Activated T-cell treated with anti-CD3 and anti-CD28 coated beads, Interleukin-2, amount 50 U/mL, for 72 hours (primary cell): ENCODE results near the gene EGFL7. TPM values are rescaled to one million over a fixed set of nuclear protein-coding genes. Genes with fewer than 3 reads are reported as not detected.

ENCODE experiments used
- ATAC-seq, 2 donors: fragments of 150-1000 bp; cut with Tn5 transposase; replicated peaks in 1 of 2; 2 replicates each; pipeline ENCODE4 v1.10.0; 2021; ENCODE audit warnings: moderate library complexity in 2 of 2, mild to moderate bottlenecking in 1 of 2
- DNase-seq, 2 donors: peaks; one replicate each; pipeline ENCODE4 v3.0.0; 2021 to 2022; ENCODE audit warnings: mixed read lengths in 1 of 2
- H3K27ac Mint-ChIP-seq: one replicate; pipeline ENCODE4 v1.8.0; 2022; ENCODE audit warnings: mild to moderate bottlenecking, moderate library complexity, mixed read lengths
- H3K27me3 Mint-ChIP-seq: one replicate; pipeline ENCODE4 v1.8.0; 2022; ENCODE audit warnings: low read depth, mixed read lengths
- H3K36me3 Mint-ChIP-seq, 2 donors: one replicate each; pipeline ENCODE4 v1.8.0; 2022; ENCODE audit warnings: mixed read lengths in 2 of 2, mild to moderate bottlenecking in 1 of 2; ENCODE audit not compliant: insufficient read depth in 2 of 2
- H3K4me1 Mint-ChIP-seq: one replicate; pipeline ENCODE4 v1.8.0; 2022; ENCODE audit warnings: low read depth, mixed read lengths
- H3K4me3 Mint-ChIP-seq, 2 donors: one replicate each; pipeline ENCODE4 v1.8.0; 2022; ENCODE audit warnings: mild to moderate bottlenecking in 2 of 2, mixed read lengths in 2 of 2, moderate library complexity in 2 of 2
- H3K9me3 Mint-ChIP-seq, 2 donors: one replicate each; pipeline ENCODE4 v1.8.0; 2022; ENCODE audit warnings: mixed read lengths in 2 of 2
- total RNA-seq, 2 donors: library from RNA; stranded (reverse); gene quantifications; one replicate each; pipeline ENCODE4 v1.2.3, GENCODE V29; 2022

The EGFL7 gene
- total RNA-seq, 2 donors from 2014 or later = 0.93 to 1.1 TPM

- Mint-ChIP-seq H3K4me1 (peaks cover 4% of the 10 kb centered on the region), H3K27me3 (no peaks in the 10 kb centered on the region), H3K36me3 (no peaks in the 10 kb centered on the region), H3K27ac (no peak overlapping the region), H3K9me3 (no peaks in the 10 kb centered on the region), H3K4me3 (no peak overlapping the region)
- no peak for ATAC-seq
- DNase-seq = no peak
Observed at GRCh38 chr9:136681945-136682699, 19.4 kb downstream of the EGFL7 start.

- no peak for ATAC-seq
- Mint-ChIP-seq H3K4me3 (no peak overlapping the region), H3K9me3 (no peaks in the 10 kb centered on the region), H3K4me1 (peaks cover 4% of the 10 kb centered on the region), H3K27ac (no peak overlapping the region), H3K36me3 (no peaks in the 10 kb centered on the region), H3K27me3 (no peaks in the 10 kb centered on the region)
- DNase-seq = no peak
Observed at GRCh38 chr9:136682710-136683109, 20.0 kb downstream of the EGFL7 start.

GRCh38 chr9:136683173-136683745 lies 20.5 kb downstream of the EGFL7 start:
- H3K4me1 Mint-ChIP-seq = peaks cover 4% of the 10 kb centered on the region
- no peak overlapping the region for H3K27ac Mint-ChIP-seq
- no peak overlapping the region for H3K4me3 Mint-ChIP-seq
- H3K36me3 Mint-ChIP-seq = no peaks in the 10 kb centered on the region
- no peak for ATAC-seq
- DNase-seq = no peak
- H3K27me3 Mint-ChIP-seq = no peaks in the 10 kb centered on the region
- no peaks in the 10 kb centered on the region for H3K9me3 Mint-ChIP-seq

GRCh38 chr9:136683755-136684154 lies 21.0 kb downstream of the EGFL7 start:
- Mint-ChIP-seq H3K27me3 (no peaks in the 10 kb centered on the region), H3K36me3 (no peaks in the 10 kb centered on the region), H3K9me3 (no peaks in the 10 kb centered on the region), H3K4me3 (no peak overlapping the region), H3K27ac (no peak overlapping the region), H3K4me1 (peaks cover 4% of the 10 kb centered on the region)
- ATAC-seq (no peak), DNase-seq (no peak)

GRCh38 chr9:136684339-136684738 lies 21.6 kb downstream of the EGFL7 start:
- Mint-ChIP-seq H3K9me3 (no peaks in the 10 kb centered on the region), H3K36me3 (no peaks in the 10 kb centered on the region), H3K4me3 (no peak overlapping the region), H3K27me3 (no peaks in the 10 kb centered on the region), H3K27ac (no peak overlapping the region), H3K4me1 (peaks cover 4% of the 10 kb centered on the region)
- DNase-seq = no peak
- no peak for ATAC-seq

GRCh38 chr9:136684799-136685198 lies 22.1 kb downstream of the EGFL7 start:
- DNase-seq (no peak), ATAC-seq (no peak)
- Mint-ChIP-seq H3K4me3 (no peak overlapping the region), H3K36me3 (no peaks in the 10 kb centered on the region), H3K9me3 (no peaks in the 10 kb centered on the region), H3K27ac (no peak overlapping the region), H3K27me3 (no peaks in the 10 kb centered on the region), H3K4me1 (peaks cover 4% of the 10 kb centered on the region)

- no peak for ATAC-seq
- Mint-ChIP-seq H3K27ac (no peak overlapping the region), H3K36me3 (no peaks in the 10 kb centered on the region), H3K4me1 (peaks cover 4% of the 10 kb centered on the region), H3K27me3 (no peaks in the 10 kb centered on the region), H3K9me3 (no peaks in the 10 kb centered on the region), H3K4me3 (no peak overlapping the region)
- no peak for DNase-seq
Observed at GRCh38 chr9:136685216-136685615, 22.5 kb downstream of the EGFL7 start.

GRCh38 chr9:136685790-136686533 lies 23.2 kb downstream of the EGFL7 start:
- DNase-seq (no peak), ATAC-seq (no peak)
- Mint-ChIP-seq H3K4me3 (peak overlapping the region; percentile 79 to 81), H3K27me3 (no peaks in the 10 kb centered on the region), H3K36me3 (no peaks in the 10 kb centered on the region), H3K4me1 (peaks cover 4% of the 10 kb centered on the region), H3K27ac (no peak overlapping the region), H3K9me3 (no peaks in the 10 kb centered on the region)

GRCh38 chr9:136686534-136686793 lies 23.7 kb downstream of the EGFL7 start:
- Mint-ChIP-seq H3K36me3 (no peaks in the 10 kb centered on the region), H3K4me3 (peak overlapping the region; percentile 79 to 81), H3K4me1 (peaks cover 4% of the 10 kb centered on the region), H3K9me3 (no peaks in the 10 kb centered on the region), H3K27me3 (no peaks in the 10 kb centered on the region), H3K27ac (no peak overlapping the region)
- no peak for DNase-seq
- no peak for ATAC-seq

- no peaks in the 10 kb centered on the region for H3K27me3 Mint-ChIP-seq
- DNase-seq = peak; percentile 80 to 82
- no peaks in the 10 kb centered on the region for H3K36me3 Mint-ChIP-seq
- ATAC-seq = peak; percentile 92 to 95
- no peaks in the 10 kb centered on the region for H3K9me3 Mint-ChIP-seq
- H3K4me3 Mint-ChIP-seq = peak within 1 kb of the TSS; percentile 79 to 81
- no peak within 1 kb of the TSS for H3K27ac Mint-ChIP-seq
- peaks cover 4% of the 10 kb centered on the region for H3K4me1 Mint-ChIP-seq
Observed at GRCh38 chr9:136686794-136687711, 24.3 kb downstream of the EGFL7 start, which contains the start of gene AGPAT2. AGPAT2 (minus strand) TSS chr9:136687457; CDS start chr9:136687357, 100 bp downstream.

- ATAC-seq = peak in 1 of 2 donors; percentile 10
- H3K36me3 Mint-ChIP-seq = no peaks in the 10 kb centered on the region
- H3K4me3 Mint-ChIP-seq = peak overlapping the region; percentile 40 to 48
- no peak overlapping the region for H3K27ac Mint-ChIP-seq
- H3K27me3 Mint-ChIP-seq = no peaks in the 10 kb centered on the region
- H3K4me1 Mint-ChIP-seq = peaks cover 4% of the 10 kb centered on the region
- H3K9me3 Mint-ChIP-seq = no peaks in the 10 kb centered on the region
- no peak for DNase-seq
Observed at GRCh38 chr9:136687721-136688223, 25.1 kb downstream of the EGFL7 start.

- DNase-seq (no peak), ATAC-seq (no peak)
- peaks cover 4% of the 10 kb centered on the region for H3K4me1 Mint-ChIP-seq
- H3K27me3 Mint-ChIP-seq = no peaks in the 10 kb centered on the region
- no peaks in the 10 kb centered on the region for H3K9me3 Mint-ChIP-seq
- peak overlapping the region; percentile 40 to 57 for H3K4me3 Mint-ChIP-seq
- H3K27ac Mint-ChIP-seq = no peak overlapping the region
- no peaks in the 10 kb centered on the region for H3K36me3 Mint-ChIP-seq
Observed at GRCh38 chr9:136688274-136689107, 25.8 kb downstream of the EGFL7 start.
